Karpas-422 (cell line): ENCODE results near the gene OSGEPL1. TPM values are rescaled to one million over a fixed set of nuclear protein-coding genes. Genes with fewer than 3 reads are reported as not detected.
A peak's percentile ranks its signal among the peaks of the same experiment; 100 is the strongest.
"Not testable (repeated sequence)": the region's sequence is repeated elsewhere in the genome, so short reads cannot be mapped to it uniquely, and the experiment has no call there.

Source experiments
- DNase-seq: peaks from one replicate; pipeline ENCODE4 v3.0.0-alpha.2; 2015
- H2AFZ ChIP-seq: fragments of 200-600 bp; sonication (generic); 2 replicates; pipeline ENCODE4 v1.6.1; 2014; ENCODE audit warnings: antibody characterized with exemption, low read length, mixed read lengths
- H3K27ac ChIP-seq: fragments of 200-600 bp; sonication (generic); 2 replicates; pipeline ENCODE4 v1.5.1; 2014; ENCODE audit warnings: mild to moderate bottlenecking, low read length, moderate library complexity
- H3K27me3 ChIP-seq: fragments of 200-600 bp; sonication (generic); 2 replicates; pipeline ENCODE4 v1.6.1; 2014; ENCODE audit warnings: low read length, mixed read lengths
- H3K36me3 ChIP-seq: fragments of 200-600 bp; sonication (generic); 2 replicates; pipeline ENCODE4 v1.6.1; 2014; ENCODE audit warnings: low read length, mixed read lengths; ENCODE audit not compliant: insufficient read depth
- H3K4me1 ChIP-seq: fragments of 200-600 bp; sonication (generic); 2 replicates; pipeline ENCODE4 v1.6.1; 2014; ENCODE audit warnings: mild to moderate bottlenecking, low read length, mixed read lengths
- H3K4me2 ChIP-seq: fragments of 200-600 bp; sonication (generic); 2 replicates; pipeline ENCODE4 v1.6.1; 2014; ENCODE audit warnings: low read length, low read depth, mild to moderate bottlenecking; ENCODE audit not compliant: poor library complexity, severe bottlenecking
- H3K4me3 ChIP-seq: fragments of 200-600 bp; sonication (generic); 2 replicates; pipeline ENCODE4 v1.5.1; 2014; ENCODE audit warnings: mild to moderate bottlenecking, antibody characterized with exemption, low read length, mixed read lengths
- H3K79me2 ChIP-seq: fragments of 200-600 bp; sonication (generic); 2 replicates; pipeline ENCODE4 v1.6.1; 2014; ENCODE audit warnings: mild to moderate bottlenecking, low read length, mixed read lengths
- H3K9ac ChIP-seq: fragments of 200-600 bp; sonication (generic); 2 replicates; pipeline ENCODE4 v1.6.0; 2014; ENCODE audit warnings: low read length
- H3K9me2 ChIP-seq: fragments of 200-600 bp; sonication (generic), shearing (Covaris generic); replicated peaks from 2 replicates; pipeline ENCODE4 v1.6.0; 2014; ENCODE audit warnings: mild to moderate bottlenecking, low read length, moderate library complexity; ENCODE audit not compliant: insufficient read depth
- H3K9me3 ChIP-seq: fragments of 300-700, 200-600 bp; sonication (generic); 2 replicates; pipeline ENCODE4 v1.6.1; 2014; ENCODE audit warnings: low read length, mixed read lengths
- H4K20me1 ChIP-seq: fragments of 200-600 bp; sonication (generic); 2 replicates; pipeline ENCODE4 v1.6.1; 2014; ENCODE audit warnings: mild to moderate bottlenecking, antibody characterized with exemption, low read length, low read depth; ENCODE audit not compliant: insufficient read depth
- total RNA-seq: library from RNA; depleted of rRNA; stranded (reverse); fragments of >200 nt; shearing (Covaris generic); gene quantifications from 2 replicates; pipeline ENCODE4 v1.2.3, GENCODE V29; 2014; ENCODE audit warnings: low replicate concordance

OSGEPL1 gene
- total RNA-seq, 1 experiment from 2014 or later, result 11.0 TPM

- Histone ChIP-seq H2AFZ (peak overlapping the region; percentile 65; the same call in 1 of the 2 replicates), H3K9me2 (no peaks in the 10 kb centered on the region), H3K27ac (peak overlapping the region; percentile 97), H3K4me2 (peak overlapping the region; percentile 100), H3K27me3 (no peaks in the 10 kb centered on the region), H3K9me3 (no peaks in the 10 kb centered on the region), H4K20me1 (no peaks in the 10 kb centered on the region), H3K36me3 (peaks cover 12% of the 10 kb centered on the region; the same call in 1 of the 2 replicates), H3K9ac (peak overlapping the region; percentile 97), H3K79me2 (peaks cover 16% of the 10 kb centered on the region), H3K4me1 (peaks cover 20% of the 10 kb centered on the region), H3K4me3 (peak overlapping the region; percentile 97)
- no peak for DNase-seq
Measured at GRCh38 chr2:189762229-189762550, 402 bp downstream of the OSGEPL1 start.

- not testable (repeated sequence) for H3K9me3 ChIP-seq, H3K27me3 ChIP-seq, H4K20me1 ChIP-seq, DNase-seq, H3K9ac ChIP-seq, H3K4me2 ChIP-seq, H2AFZ ChIP-seq, H3K27ac ChIP-seq, H3K4me3 ChIP-seq, H3K9me2 ChIP-seq, H3K36me3 ChIP-seq
- Histone ChIP-seq H3K4me1 (peaks cover 20% of the 10 kb centered on the region), H3K79me2 (peaks cover 16% of the 10 kb centered on the region)
Measured at GRCh38 chr2:189760154-189760553, 2.4 kb downstream of the OSGEPL1 start.

GRCh38 chr2:189756311-189756952, 6.2 kb downstream of the OSGEPL1 start:
- DNase-seq, result no peak
- Histone ChIP-seq H3K27me3 (no peaks in the 10 kb centered on the region), H3K27ac (no peak overlapping the region), H3K79me2 (peaks cover 5% of the 10 kb centered on the region), H3K4me3 (no peak overlapping the region), H3K9ac (no peak overlapping the region), H2AFZ (no peak overlapping the region), H3K4me1 (peaks cover 5% of the 10 kb centered on the region), H3K9me2 (no peaks in the 10 kb centered on the region), H4K20me1 (no peaks in the 10 kb centered on the region), H3K36me3 (peaks cover 7% of the 10 kb centered on the region; the same call in 1 of the 2 replicates), H3K9me3 (no peaks in the 10 kb centered on the region), H3K4me2 (no peak overlapping the region)

GRCh38 chr2:189751080-189751658, 11.4 kb downstream of the OSGEPL1 start:
- Histone ChIP-seq H3K27ac (no peak overlapping the region), H3K4me1 (no peaks in the 10 kb centered on the region), H3K9me2 (no peaks in the 10 kb centered on the region; the same call in 1 of the 2 replicates), H3K4me2 (no peak overlapping the region), H2AFZ (no peak overlapping the region), H4K20me1 (no peaks in the 10 kb centered on the region), H3K4me3 (no peak overlapping the region), H3K27me3 (no peaks in the 10 kb centered on the region), H3K79me2 (no peaks in the 10 kb centered on the region), H3K36me3 (peaks cover 10% of the 10 kb centered on the region; the same call in 1 of the 2 replicates), H3K9me3 (no peaks in the 10 kb centered on the region), H3K9ac (no peak overlapping the region)
- DNase-seq, result peak; percentile 78

- Histone ChIP-seq H3K9me2 (no peaks in the 10 kb centered on the region), H2AFZ (no peak overlapping the region), H3K9ac (no peak overlapping the region), H3K79me2 (no peaks in the 10 kb centered on the region), H3K27me3 (no peaks in the 10 kb centered on the region), H4K20me1 (no peaks in the 10 kb centered on the region), H3K4me1 (no peaks in the 10 kb centered on the region), H3K4me2 (no peak overlapping the region), H3K36me3 (no peaks in the 10 kb centered on the region), H3K4me3 (no peak overlapping the region), H3K27ac (no peak overlapping the region), H3K9me3 (no peaks in the 10 kb centered on the region)
- DNase-seq, result no peak
Measured at GRCh38 chr2:189729430-189729829, 33.2 kb downstream of the OSGEPL1 start.

GRCh38 chr2:189726849-189727248, 35.7 kb downstream of the OSGEPL1 start:
- Histone ChIP-seq H3K27ac (no peak overlapping the region), H2AFZ (no peak overlapping the region), H3K9me3 (no peaks in the 10 kb centered on the region), H3K79me2 (no peaks in the 10 kb centered on the region), H3K9me2 (no peaks in the 10 kb centered on the region), H3K4me2 (no peak overlapping the region), H3K27me3 (no peaks in the 10 kb centered on the region), H3K4me1 (no peaks in the 10 kb centered on the region), H3K36me3 (no peaks in the 10 kb centered on the region), H3K9ac (no peak overlapping the region), H3K4me3 (no peak overlapping the region), H4K20me1 (no peaks in the 10 kb centered on the region)
- DNase-seq, result no peak

GRCh38 chr2:189726271-189726670, 36.3 kb downstream of the OSGEPL1 start:
- H3K79me2 ChIP-seq, result no peaks in the 10 kb centered on the region
- no peak overlapping the region for H3K27ac ChIP-seq
- H3K9ac ChIP-seq, result no peak overlapping the region
- H3K9me3 ChIP-seq, result no peaks in the 10 kb centered on the region
- no peaks in the 10 kb centered on the region for H3K36me3 ChIP-seq
- H3K9me2 ChIP-seq, result no peaks in the 10 kb centered on the region
- H3K4me3 ChIP-seq, result no peak overlapping the region
- H2AFZ ChIP-seq, result no peak overlapping the region
- DNase-seq, result no peak
- no peaks in the 10 kb centered on the region for H3K4me1 ChIP-seq
- H3K27me3 ChIP-seq, result no peaks in the 10 kb centered on the region
- H4K20me1 ChIP-seq, result no peaks in the 10 kb centered on the region
- no peak overlapping the region for H3K4me2 ChIP-seq

GRCh38 chr2:189723192-189723591, 39.4 kb downstream of the OSGEPL1 start:
- Histone ChIP-seq H3K4me2 (no peak overlapping the region), H3K4me3 (no peak overlapping the region), H3K27ac (no peak overlapping the region), H4K20me1 (no peaks in the 10 kb centered on the region), H3K9ac (no peak overlapping the region), H3K79me2 (no peaks in the 10 kb centered on the region), H3K36me3 (no peaks in the 10 kb centered on the region), H3K27me3 (no peaks in the 10 kb centered on the region), H3K4me1 (no peaks in the 10 kb centered on the region), H3K9me2 (no peaks in the 10 kb centered on the region), H2AFZ (no peak overlapping the region), H3K9me3 (no peaks in the 10 kb centered on the region)
- no peak for DNase-seq
